Breast epithelium (tissue), 4 donors: ENCODE results near the gene ZNF554. TPM values are rescaled to one million over a fixed set of nuclear protein-coding genes. Genes with fewer than 3 reads are reported as not detected.

Source experiments
- DNase-seq, 2 donors: peaks; one replicate each; pipeline ENCODE4 v3.0.0-alpha.2; 2019; ENCODE audit warnings: low spot score in 2 of 2
- H3K27ac ChIP-seq, 2 donors: fragments of 200-600 bp; sonication (generic) in 1 of 2; one replicate each; pipeline ENCODE4 v1.5.1; 2016 to 2019; ENCODE audit warnings: mild to moderate bottlenecking in 1 of 2
- H3K27me3 ChIP-seq, 2 donors: fragments of 200-600 bp; sonication (generic) in 1 of 2; one replicate each; pipeline versions ENCODE4 v1.5.1 to v1.6.0; 2017 to 2019; ENCODE audit warnings: control low read depth in 1 of 2, mild to moderate bottlenecking in 1 of 2
- H3K36me3 ChIP-seq: fragments of 200-600 bp; one replicate; pipeline ENCODE4 v1.5.1; 2019
- H3K4me1 ChIP-seq, 2 donors: fragments of 200-600 bp; sonication (generic); one replicate each; pipeline ENCODE4 v1.5.1; 2016 to 2019; ENCODE audit warnings: control low read depth in 1 of 2
- H3K4me3 ChIP-seq, 3 donors: fragments of 200-600 bp; sonication (generic); 1 replicate in 2 of 3; 2 replicates in 1 of 3; pipeline ENCODE4 v1.5.1; 2016 to 2019; ENCODE audit warnings: mild to moderate bottlenecking in 3 of 3, moderate library complexity in 2 of 3
- H3K9me3 ChIP-seq, 2 donors: fragments of 200-600 bp; sonication (generic) in 1 of 2; one replicate each; pipeline ENCODE4 v1.5.1; 2016 to 2019; ENCODE audit warnings: control low read depth in 1 of 2
- CTCF ChIP-seq, 3 donors: fragments of 450-650 bp; IDR thresholded peaks; one replicate each; pipeline ENCODE4 v1.5.1; 2016 to 2017; ENCODE audit warnings: antibody characterized with exemption in 3 of 3, mild to moderate bottlenecking in 3 of 3, moderate library complexity in 3 of 3
- POLR2A ChIP-seq: fragments of 450-650 bp; IDR thresholded peaks from one replicate; pipeline ENCODE4 v1.6.1; 2016; ENCODE audit warnings: antibody characterized with exemption, mild to moderate bottlenecking, moderate library complexity
- POLR2AphosphoS5 ChIP-seq, 3 donors: sonication (generic); formaldehyde crosslinking; IDR thresholded peaks; one replicate each; pipeline ENCODE4 v1.6.1; 2017; ENCODE audit warnings: antibody characterized with exemption in 3 of 3
- intact Hi-C: fragments of 100-400 bp; cut with DNase I; formaldehyde crosslinking; loops from one replicate; pipeline ENCODE4 v1.15.1; 2023; ENCODE audit warnings: low total_unique reads
- total RNA-seq, 3 donors: library from RNA; depleted of rRNA; stranded (reverse); fragments of >200 nt; gene quantifications; one replicate each; pipeline ENCODE4 v1.1.0, GENCODE V29; 2016

The ZNF554 gene
- total RNA-seq, 3 donors from 2014 or later: 2.1 to 10.4 (median 7.5) TPM

GRCh38 chr19:2811221-2811722 lies 8.4 kb upstream of the ZNF554 start:
- TF ChIP-seq POLR2A (no peak), CTCF (IDR thresholded peaks at IDR 0.05) (no peak), POLR2AphosphoS5 (IDR thresholded peaks at IDR 0.05) (no peak)
- no peaks in the 10 kb centered on the region for H3K9me3 ChIP-seq
- no peak overlapping the region for H3K27ac ChIP-seq
- intact Hi-C loops: no loop called here
- no peaks in the 10 kb centered on the region for H3K27me3 ChIP-seq
- no peaks in the 10 kb centered on the region for H3K36me3 ChIP-seq
- no peak overlapping the region for H3K4me3 ChIP-seq
- DNase-seq: no peak
- no peaks in the 10 kb centered on the region for H3K4me1 ChIP-seq

- no peak for DNase-seq
- no peak overlapping the region for H3K27ac ChIP-seq
- TF ChIP-seq POLR2AphosphoS5 (IDR thresholded peaks at IDR 0.05) (no peak), CTCF (IDR thresholded peaks at IDR 0.05) (no peak), POLR2A (no peak)
- H3K36me3 ChIP-seq: no peaks in the 10 kb centered on the region
- intact Hi-C loops: no loop called here
- no peaks in the 10 kb centered on the region for H3K4me1 ChIP-seq
- no peaks in the 10 kb centered on the region for H3K27me3 ChIP-seq
- H3K9me3 ChIP-seq: no peaks in the 10 kb centered on the region
- H3K4me3 ChIP-seq: no peak overlapping the region
Observed at GRCh38 chr19:2811735-2812413, 7.8 kb upstream of the ZNF554 start.

- Histone ChIP-seq H3K27ac (peak overlapping the region; percentile 75 to 87), H3K27me3 (no peaks in the 10 kb centered on the region), H3K4me3 (no peak overlapping the region), H3K4me1 (no peaks in the 10 kb centered on the region), H3K36me3 (no peaks in the 10 kb centered on the region), H3K9me3 (no peaks in the 10 kb centered on the region)
- no peak for TF ChIP-seq CTCF (IDR thresholded peaks at IDR 0.05)
- TF ChIP-seq POLR2A: no peak
- TF ChIP-seq POLR2AphosphoS5 (IDR thresholded peaks at IDR 0.05): no peak
- no peak for DNase-seq
- intact Hi-C loops: no loop called here
Observed at GRCh38 chr19:2812414-2813234, 7.0 kb upstream of the ZNF554 start.

- no peaks in the 10 kb centered on the region for H3K27me3 ChIP-seq
- intact Hi-C loops: no loop called here
- no peaks in the 10 kb centered on the region for H3K4me1 ChIP-seq
- no peaks in the 10 kb centered on the region for H3K36me3 ChIP-seq
- DNase-seq: peak in 1 of 2 donors; percentile 41
- no peak for TF ChIP-seq POLR2A
- TF ChIP-seq CTCF (IDR thresholded peaks at IDR 0.05): no peak
- TF ChIP-seq POLR2AphosphoS5 (IDR thresholded peaks at IDR 0.05): no peak
- H3K27ac ChIP-seq: peak overlapping the region; percentile 75 to 87
- no peaks in the 10 kb centered on the region for H3K9me3 ChIP-seq
- H3K4me3 ChIP-seq: peak overlapping the region in 1 of 3 donors; percentile 5
Observed at GRCh38 chr19:2813235-2814160, 6.2 kb upstream of the ZNF554 start.
